ENCODE data around the gene KIT. TPM values are rescaled to one million over a fixed set of nuclear protein-coding genes. Genes with fewer than 3 reads are reported as not detected.

Gene KIT
- total RNA-seq, 1 experiment from 2014 or later: not detected

DNA sequence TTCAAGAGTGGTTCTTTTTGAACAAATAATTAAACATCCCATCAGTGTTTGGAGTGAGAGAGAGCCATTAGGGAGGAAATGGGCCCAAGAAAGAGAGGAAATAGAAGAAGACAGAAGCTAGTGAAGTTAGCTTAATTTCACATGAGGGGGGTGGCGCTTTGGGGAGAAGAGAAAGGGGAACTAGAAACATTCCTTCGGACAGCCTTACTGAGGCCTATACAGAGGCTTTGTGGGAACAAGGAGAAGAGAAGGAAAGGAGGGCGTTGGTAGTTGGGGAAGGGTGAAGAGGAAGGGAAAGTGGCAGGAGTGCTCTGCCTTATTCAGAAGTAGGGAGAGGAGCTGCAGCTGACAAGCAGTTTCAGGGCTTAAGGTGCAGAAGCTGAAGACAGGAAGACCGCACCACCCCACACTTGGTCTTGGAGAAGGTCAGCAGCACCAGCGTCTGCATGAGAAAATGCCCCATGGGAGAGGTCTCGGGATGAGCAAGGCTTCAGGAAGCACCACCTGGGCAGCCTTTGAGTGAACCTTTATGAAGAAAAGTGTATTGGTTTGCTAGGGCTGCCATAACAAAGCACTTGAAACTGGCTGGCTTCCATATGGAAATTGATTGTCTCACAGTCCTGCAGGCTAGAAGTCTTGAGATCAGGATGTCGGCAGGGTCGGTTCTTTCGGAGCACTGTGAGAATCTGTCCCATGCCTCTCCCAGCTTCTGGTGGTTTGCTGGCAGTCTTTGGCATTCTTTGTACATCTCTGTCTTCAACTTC is 85.1 kb downstream of the KIT start:
- H3K4me3 ChIP-seq (replicated peaks in 1 of 2; ENCODE audit: low read depth in 1 of 2, low read length in 2 of 2): no peak overlapping the region
- H3K9me2 ChIP-seq (ENCODE audit: insufficient read depth): no peaks in the 10 kb centered on the region
- no peaks in the 10 kb centered on the region for H4K20me1 ChIP-seq (ENCODE audit: insufficient read depth)
- intact Hi-C loops (cut with micrococcal nuclease): no loop called here
- TF ChIP-seq MAX (IDR thresholded peaks at IDR 0.05) (no peak), TCF7L2 (IDR thresholded peaks at IDR 0.05; ENCODE audit: borderline replicate concordance, extremely low read depth, insufficient read depth, insufficient read length) (no peak), ZNF274 (IDR thresholded peaks at IDR 0.05; ENCODE audit: low read depth, low read length) (no peak), RAD21 (IDR thresholded peaks at IDR 0.05; ENCODE audit: low read depth) (no peak), EZH2phosphoT487 (IDR thresholded peaks at IDR 0.05; ENCODE audit: borderline replicate concordance) (no peak), ZFX (IDR thresholded peaks at IDR 0.05) (no peak), SRF (IDR thresholded peaks at IDR 0.05; ENCODE audit: low read depth) (no peak), YY1 (IDR thresholded peaks at IDR 0.05; ENCODE audit: extremely low read depth, insufficient replicate concordance, low read depth, low read length) (no peak), SIN3A (IDR thresholded peaks at IDR 0.05; ENCODE audit: low read depth) (no peak), ELF1 (IDR thresholded peaks at IDR 0.05; ENCODE audit: borderline replicate concordance, low read depth) (no peak), SP1 (IDR thresholded peaks at IDR 0.05; ENCODE audit: low read depth) (no peak), CBX3 (IDR thresholded peaks at IDR 0.05; ENCODE audit: low read depth) (no peak)
- TF ChIP-seq, protein P1, sequence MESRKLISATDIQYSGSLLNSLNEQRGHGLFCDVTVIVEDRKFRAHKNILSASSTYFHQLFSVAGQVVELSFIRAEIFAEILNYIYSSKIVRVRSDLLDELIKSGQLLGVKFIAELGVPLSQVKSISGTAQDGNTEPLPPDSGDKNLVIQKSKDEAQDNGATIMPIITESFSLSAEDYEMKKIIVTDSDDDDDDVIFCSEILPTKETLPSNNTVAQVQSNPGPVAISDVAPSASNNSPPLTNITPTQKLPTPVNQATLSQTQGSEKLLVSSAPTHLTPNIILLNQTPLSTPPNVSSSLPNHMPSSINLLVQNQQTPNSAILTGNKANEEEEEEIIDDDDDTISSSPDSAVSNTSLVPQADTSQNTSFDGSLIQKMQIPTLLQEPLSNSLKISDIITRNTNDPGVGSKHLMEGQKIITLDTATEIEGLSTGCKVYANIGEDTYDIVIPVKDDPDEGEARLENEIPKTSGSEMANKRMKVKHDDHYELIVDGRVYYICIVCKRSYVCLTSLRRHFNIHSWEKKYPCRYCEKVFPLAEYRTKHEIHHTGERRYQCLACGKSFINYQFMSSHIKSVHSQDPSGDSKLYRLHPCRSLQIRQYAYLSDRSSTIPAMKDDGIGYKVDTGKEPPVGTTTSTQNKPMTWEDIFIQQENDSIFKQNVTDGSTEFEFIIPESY (IDR thresholded peaks at IDR 0.05; ENCODE audit: extremely low read depth, insufficient replicate concordance, low read length): no peak
- H3K36me3 ChIP-seq (ENCODE audit: control insufficient read depth in 1 of 2, insufficient read depth in 2 of 2, low read length in 2 of 2): no peaks in the 10 kb centered on the region
- no peak overlapping the region for H3K9ac ChIP-seq (ENCODE audit: low read length)
- POLR2A ChIA-PET: no interaction called here
- H3K27me3 ChIP-seq (ENCODE audit: insufficient read depth, low read length): peaks cover 10% of the 10 kb centered on the region; the same call in 1 of the 2 replicates
- H3K79me2 ChIP-seq (ENCODE audit: insufficient read depth, low read length): no peaks in the 10 kb centered on the region
- H3K4me1 ChIP-seq (ENCODE audit: control insufficient read depth in 1 of 2, insufficient read depth in 2 of 2, low read length in 2 of 2): no peaks in the 10 kb centered on the region
- RAD21 ChIA-PET (ENCODE audit: low non-redundant PET in 1 of 2, low total read pairs in 2 of 2, uncharacterized antibody in 2 of 2, unreplicated experiment in 2 of 2): no interaction called here
- H3K9me3 ChIP-seq (ENCODE audit: control insufficient read depth in 1 of 2, insufficient read depth in 1 of 2, low read depth in 1 of 2, low read length in 2 of 2): no peaks in the 10 kb centered on the region
- no peak overlapping the region for H3K27ac ChIP-seq (ENCODE audit: low read depth, low read length)
- no TSS peak for BruUV-seq (replicated peaks)
- CTCF ChIA-PET: no interaction called here
- no peak overlapping the region for H3K4me2 ChIP-seq (ENCODE audit: low read length)
- ATAC-seq (no peak), DNase-seq (ENCODE audit: low read depth, low spot score) (no peak)
- no peak overlapping the region for H2AFZ ChIP-seq (ENCODE audit: low read depth, low read length, poor library complexity, severe bottlenecking)

All from HCT116 (cell line).